Keratinocyte (primary cell): ENCODE results near the gene HCFC1. TPM values are rescaled to one million over a fixed set of nuclear protein-coding genes. Genes with fewer than 3 reads are reported as not detected.

ENCODE experiments used
- DNase-seq: peaks from one replicate; pipeline ENCODE4 v3.0.0-alpha.2; 2011; ENCODE audit warnings: low read depth, missing footprints, low spot score
- FAIRE-seq: peaks from 2 replicates; lab custom pipeline; 2011; peaks lifted over from hg19 to GRCh38; lab: Jason Lieb, UNC
- H2AFZ ChIP-seq: 2 replicates; pipeline ENCODE4 v1.6.0; 2012; ENCODE audit warnings: low read length, control low read depth, inconsistent platforms; ENCODE audit not compliant: control insufficient read depth
- H3K27ac ChIP-seq: 2 replicates; pipeline ENCODE4 v1.5.1; 2011; ENCODE audit warnings: low read length; ENCODE audit not compliant: control insufficient read depth, insufficient read depth
- H3K27me3 ChIP-seq: 3 replicates; pipeline ENCODE4 v1.6.0; 2011; ENCODE audit warnings: low read length; ENCODE audit not compliant: control insufficient read depth, insufficient read depth; ENCODE audit errors: extremely low read depth
- H3K36me3 ChIP-seq, 2 experiments: 2 replicates in 1 of 2; 3 replicates in 1 of 2; pipeline ENCODE4 v1.5.1; 2011; ENCODE audit warnings: low read length in 2 of 2, mild to moderate bottlenecking in 1 of 2; ENCODE audit not compliant: control insufficient read depth in 2 of 2, insufficient read depth in 2 of 2; ENCODE audit errors: extremely low read depth in 1 of 2
- H3K4me1 ChIP-seq: 3 replicates; pipeline ENCODE4 v1.5.1; 2011; ENCODE audit warnings: low read length; ENCODE audit not compliant: control insufficient read depth, insufficient read depth; ENCODE audit errors: extremely low read depth
- H3K4me2 ChIP-seq: 3 replicates; pipeline ENCODE4 v1.6.0; 2011; ENCODE audit warnings: low read depth, low read length; ENCODE audit not compliant: control insufficient read depth, insufficient read depth; ENCODE audit errors: extremely low read depth
- H3K4me3 ChIP-seq, 3 experiments: fragments of 200-600 bp in 1 of 3; sonication (generic) in 1 of 3; 2 replicates in 2 of 3; 3 replicates in 1 of 3; pipeline ENCODE4 v1.5.1; 2011 to 2016; ENCODE audit warnings: low read length in 3 of 3, mild to moderate bottlenecking in 3 of 3, control low read depth in 2 of 3, inconsistent platforms in 1 of 3, low read depth in 1 of 3, mixed read lengths in 1 of 3, mixed run types in 1 of 3, moderate library complexity in 1 of 3; ENCODE audit not compliant: control insufficient read depth in 2 of 3, insufficient read depth in 2 of 3; ENCODE audit errors: extremely low read depth in 1 of 3
- H3K79me2 ChIP-seq: 2 replicates; pipeline ENCODE4 v1.6.0; 2012; ENCODE audit warnings: low read length; ENCODE audit not compliant: control insufficient read depth, insufficient read depth
- H3K9ac ChIP-seq: 3 replicates; pipeline ENCODE4 v1.6.0; 2011; ENCODE audit warnings: low read length; ENCODE audit not compliant: control insufficient read depth, insufficient read depth; ENCODE audit errors: extremely low read depth
- H3K9me1 ChIP-seq: 3 replicates; pipeline ENCODE4 v1.6.0; 2011; ENCODE audit warnings: low read length; ENCODE audit not compliant: control insufficient read depth, insufficient read depth; ENCODE audit errors: extremely low read depth
- H3K9me3 ChIP-seq: 2 replicates; pipeline ENCODE4 v1.5.1; 2012; ENCODE audit warnings: low read depth, low read length; ENCODE audit not compliant: control insufficient read depth
- H4K20me1 ChIP-seq: 3 replicates; pipeline ENCODE4 v1.6.0; 2011; ENCODE audit warnings: low read length; ENCODE audit not compliant: control insufficient read depth, insufficient read depth; ENCODE audit errors: extremely low read depth
- EZH2 ChIP-seq: IDR thresholded peaks from one replicate; pipeline ENCODE4 v1.6.1; 2012; ENCODE audit warnings: inconsistent platforms, mild to moderate bottlenecking, low read length, moderate library complexity
- dilution Hi-C: fragments of 300-500 bp; cut with MboI; formaldehyde crosslinking; loops from one replicate; pipeline ENCODE4 v1.7.0; 2020; ENCODE audit warnings: low sequenced_read_pairs; ENCODE audit not compliant: extremely low pct_ligation_motif_present
- polyA plus RNA-seq, 5 experiments: library from polyadenylated mRNA; depleted of rRNA in 3 of 5; stranded (reverse) in 3 of 5; stranded (forward) in 1 of 5; unstranded in 1 of 5; fragments of >200 nt; gene quantifications; 1 replicate in 1 of 5; 2 replicates in 3 of 5; 3 replicates in 1 of 5; pipeline versions ENCODE4 v1.2.1 to v1.2.3, GENCODE V29; 2011 to 2012; ENCODE audit warnings: missing spikeins in 2 of 5, low read depth in 1 of 5, low replicate concordance in 1 of 5
- TF ChIP-seq, protein P1 (sequence below), 3 experiments: IDR thresholded peaks in 1 of 3; conservative IDR thresholded peaks in 1 of 3; optimal IDR thresholded peaks in 1 of 3; 2 replicates in 2 of 3; 3 replicates in 1 of 3; pipeline versions ENCODE3 to v1.5.1; 2011; ENCODE audit warnings: low read length in 3 of 3, mild to moderate bottlenecking in 3 of 3, moderate library complexity in 2 of 3, control low read depth in 1 of 3, inconsistent platforms in 1 of 3; ENCODE audit not compliant: insufficient read depth in 2 of 3; ENCODE audit errors: extremely low read depth in 1 of 3

HCFC1 gene
- polyA plus RNA-seq, 1 donor (not counting 4 experiments of a cell fraction or from before 2014, with no cell fraction given), result 2.7 TPM

DNA sequence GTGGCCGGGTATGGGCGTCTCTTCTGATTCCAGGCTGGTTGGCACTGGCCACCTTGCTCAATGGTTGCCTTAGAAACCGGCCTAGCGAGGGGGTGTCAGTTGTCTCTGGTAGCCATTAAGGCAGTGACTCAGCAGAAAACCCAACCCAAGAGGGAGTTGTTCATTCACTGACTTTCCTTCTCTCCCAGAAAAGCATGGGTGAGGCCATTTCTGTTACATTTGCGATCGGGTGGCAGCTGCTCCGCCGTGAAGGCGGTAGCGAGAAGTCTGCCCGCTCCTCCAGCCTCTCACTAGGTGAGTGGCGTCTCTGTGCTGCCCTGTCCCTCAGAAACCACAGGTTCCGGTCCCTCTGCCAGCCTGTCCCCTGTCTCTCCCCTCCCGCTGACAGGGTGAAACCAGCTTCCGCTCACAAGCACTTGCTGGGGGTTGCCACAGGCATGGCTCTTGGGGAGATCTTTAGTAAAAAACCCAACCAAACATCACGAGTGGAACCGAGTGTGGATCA, 30.6 kb upstream of the HCFC1 start:
- no peaks in the 10 kb centered on the region for H3K79me2 ChIP-seq
- dilution Hi-C loops, result no loop called here
- FAIRE-seq, result no peak
- H3K4me2 ChIP-seq, result no peak overlapping the region
- no peaks in the 10 kb centered on the region for H4K20me1 ChIP-seq
- TF ChIP-seq EZH2, result no peak
- TF ChIP-seq, protein P1, sequence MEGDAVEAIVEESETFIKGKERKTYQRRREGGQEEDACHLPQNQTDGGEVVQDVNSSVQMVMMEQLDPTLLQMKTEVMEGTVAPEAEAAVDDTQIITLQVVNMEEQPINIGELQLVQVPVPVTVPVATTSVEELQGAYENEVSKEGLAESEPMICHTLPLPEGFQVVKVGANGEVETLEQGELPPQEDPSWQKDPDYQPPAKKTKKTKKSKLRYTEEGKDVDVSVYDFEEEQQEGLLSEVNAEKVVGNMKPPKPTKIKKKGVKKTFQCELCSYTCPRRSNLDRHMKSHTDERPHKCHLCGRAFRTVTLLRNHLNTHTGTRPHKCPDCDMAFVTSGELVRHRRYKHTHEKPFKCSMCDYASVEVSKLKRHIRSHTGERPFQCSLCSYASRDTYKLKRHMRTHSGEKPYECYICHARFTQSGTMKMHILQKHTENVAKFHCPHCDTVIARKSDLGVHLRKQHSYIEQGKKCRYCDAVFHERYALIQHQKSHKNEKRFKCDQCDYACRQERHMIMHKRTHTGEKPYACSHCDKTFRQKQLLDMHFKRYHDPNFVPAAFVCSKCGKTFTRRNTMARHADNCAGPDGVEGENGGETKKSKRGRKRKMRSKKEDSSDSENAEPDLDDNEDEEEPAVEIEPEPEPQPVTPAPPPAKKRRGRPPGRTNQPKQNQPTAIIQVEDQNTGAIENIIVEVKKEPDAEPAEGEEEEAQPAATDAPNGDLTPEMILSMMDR (optimal IDR thresholded peaks at IDR 0.05 in 1 of 3, IDR thresholded peaks at IDR 0.05 in 1 of 3, conservative IDR thresholded peaks at IDR 0.05 in 1 of 3; ENCODE audit: extremely low read depth in 1 of 3, insufficient read depth in 2 of 3, low read length in 3 of 3), result no peak
- no peaks in the 10 kb centered on the region for H3K9me3 ChIP-seq
- H2AFZ ChIP-seq, result no peak overlapping the region
- no peaks in the 10 kb centered on the region for H3K9me1 ChIP-seq
- peaks cover 5% of the 10 kb centered on the region for H3K4me1 ChIP-seq
- no peak overlapping the region for H3K4me3 ChIP-seq
- H3K27ac ChIP-seq, result no peak overlapping the region
- no peaks in the 10 kb centered on the region for H3K36me3 ChIP-seq
- DNase-seq, result no peak
- no peak overlapping the region for H3K9ac ChIP-seq
- H3K27me3 ChIP-seq, result no peaks in the 10 kb centered on the region

DNA sequence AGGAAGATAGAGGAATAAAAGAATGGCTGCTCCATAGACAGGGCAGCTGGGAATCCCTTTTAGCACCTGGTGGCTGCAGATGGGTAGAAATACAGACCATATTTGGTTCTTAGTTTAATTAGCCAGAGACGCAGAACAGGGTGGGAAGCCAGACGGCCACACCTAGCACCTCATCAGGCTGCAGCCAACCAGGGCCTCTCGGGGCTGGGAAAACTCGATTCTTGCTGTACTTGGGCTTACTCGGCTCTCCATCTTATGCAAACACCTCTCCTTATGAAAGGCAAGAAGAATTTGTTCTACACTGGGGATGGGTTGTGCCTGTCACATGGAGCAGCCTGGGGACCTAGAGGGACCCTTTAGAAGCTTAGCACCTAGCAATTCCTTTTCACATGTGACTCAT, 28.4 kb upstream of the HCFC1 start:
- dilution Hi-C loops, result no loop called here
- no peaks in the 10 kb centered on the region for H3K36me3 ChIP-seq
- H3K9me1 ChIP-seq, result no peaks in the 10 kb centered on the region
- peak overlapping the region; percentile 50 for H3K4me2 ChIP-seq
- H4K20me1 ChIP-seq, result no peaks in the 10 kb centered on the region
- H3K4me1 ChIP-seq, result peaks cover 5% of the 10 kb centered on the region
- no peaks in the 10 kb centered on the region for H3K9me3 ChIP-seq
- DNase-seq (no peak), FAIRE-seq (no peak)
- H3K79me2 ChIP-seq, result no peaks in the 10 kb centered on the region
- no peak for TF ChIP-seq EZH2
- TF ChIP-seq, protein P1 (optimal IDR thresholded peaks at IDR 0.05 in 1 of 3, IDR thresholded peaks at IDR 0.05 in 1 of 3, conservative IDR thresholded peaks at IDR 0.05 in 1 of 3; ENCODE audit: extremely low read depth in 1 of 3, insufficient read depth in 2 of 3, low read length in 3 of 3), result no peak
- no peak overlapping the region for H3K27ac ChIP-seq
- H3K4me3 ChIP-seq, result no peak overlapping the region
- H3K27me3 ChIP-seq, result no peaks in the 10 kb centered on the region
- no peak overlapping the region for H2AFZ ChIP-seq
- no peak overlapping the region for H3K9ac ChIP-seq
